Measurements from ENCODE around the gene HACD3. TPM values are rescaled to one million over a fixed set of nuclear protein-coding genes. Genes with fewer than 3 reads are reported as not detected.
"Not testable (repeated sequence)": the region's sequence is repeated elsewhere in the genome, so short reads cannot be mapped to it uniquely, and the experiment has no call there.

HACD3 gene
- total RNA-seq, 1 donor from 2014 or later = 156 TPM

DNA sequence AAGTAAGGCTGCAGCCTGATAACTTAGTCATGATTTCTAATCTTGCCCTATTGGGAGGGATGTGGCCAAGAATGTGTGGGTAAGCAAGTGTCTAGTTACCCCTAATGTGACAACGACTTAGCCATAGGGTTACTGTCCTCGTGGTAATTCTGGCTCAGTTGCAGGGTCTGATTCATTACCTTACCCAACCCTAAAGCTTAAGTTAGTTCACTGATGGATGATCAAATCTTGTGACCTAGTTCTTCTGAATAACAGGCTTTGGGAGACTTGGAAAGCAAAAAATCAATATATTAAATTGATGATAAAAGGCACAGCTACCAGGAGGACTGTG lies 82.3 kb downstream of the HACD3 start:
- Mint-ChIP-seq H3K27me3 (no peaks in the 10 kb centered on the region), H3K4me3 (ENCODE audit: low read depth) (peak overlapping the region; percentile 93), H3K4me1 (ENCODE audit: low read depth) (peaks cover 36% of the 10 kb centered on the region), H3K36me3 (ENCODE audit: insufficient read depth) (peaks cover 3% of the 10 kb centered on the region), H3K27ac (peak overlapping the region; percentile 99), H3K9me3 (ENCODE audit: low read depth) (no peaks in the 10 kb centered on the region)
- TF ChIP-seq, protein P1, sequence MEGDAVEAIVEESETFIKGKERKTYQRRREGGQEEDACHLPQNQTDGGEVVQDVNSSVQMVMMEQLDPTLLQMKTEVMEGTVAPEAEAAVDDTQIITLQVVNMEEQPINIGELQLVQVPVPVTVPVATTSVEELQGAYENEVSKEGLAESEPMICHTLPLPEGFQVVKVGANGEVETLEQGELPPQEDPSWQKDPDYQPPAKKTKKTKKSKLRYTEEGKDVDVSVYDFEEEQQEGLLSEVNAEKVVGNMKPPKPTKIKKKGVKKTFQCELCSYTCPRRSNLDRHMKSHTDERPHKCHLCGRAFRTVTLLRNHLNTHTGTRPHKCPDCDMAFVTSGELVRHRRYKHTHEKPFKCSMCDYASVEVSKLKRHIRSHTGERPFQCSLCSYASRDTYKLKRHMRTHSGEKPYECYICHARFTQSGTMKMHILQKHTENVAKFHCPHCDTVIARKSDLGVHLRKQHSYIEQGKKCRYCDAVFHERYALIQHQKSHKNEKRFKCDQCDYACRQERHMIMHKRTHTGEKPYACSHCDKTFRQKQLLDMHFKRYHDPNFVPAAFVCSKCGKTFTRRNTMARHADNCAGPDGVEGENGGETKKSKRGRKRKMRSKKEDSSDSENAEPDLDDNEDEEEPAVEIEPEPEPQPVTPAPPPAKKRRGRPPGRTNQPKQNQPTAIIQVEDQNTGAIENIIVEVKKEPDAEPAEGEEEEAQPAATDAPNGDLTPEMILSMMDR (IDR thresholded peaks at IDR 0.05; ENCODE audit: unreplicated experiment) = no peak
- DNase-seq (ENCODE audit: low spot score, unreplicated experiment) = no peak

DNA sequence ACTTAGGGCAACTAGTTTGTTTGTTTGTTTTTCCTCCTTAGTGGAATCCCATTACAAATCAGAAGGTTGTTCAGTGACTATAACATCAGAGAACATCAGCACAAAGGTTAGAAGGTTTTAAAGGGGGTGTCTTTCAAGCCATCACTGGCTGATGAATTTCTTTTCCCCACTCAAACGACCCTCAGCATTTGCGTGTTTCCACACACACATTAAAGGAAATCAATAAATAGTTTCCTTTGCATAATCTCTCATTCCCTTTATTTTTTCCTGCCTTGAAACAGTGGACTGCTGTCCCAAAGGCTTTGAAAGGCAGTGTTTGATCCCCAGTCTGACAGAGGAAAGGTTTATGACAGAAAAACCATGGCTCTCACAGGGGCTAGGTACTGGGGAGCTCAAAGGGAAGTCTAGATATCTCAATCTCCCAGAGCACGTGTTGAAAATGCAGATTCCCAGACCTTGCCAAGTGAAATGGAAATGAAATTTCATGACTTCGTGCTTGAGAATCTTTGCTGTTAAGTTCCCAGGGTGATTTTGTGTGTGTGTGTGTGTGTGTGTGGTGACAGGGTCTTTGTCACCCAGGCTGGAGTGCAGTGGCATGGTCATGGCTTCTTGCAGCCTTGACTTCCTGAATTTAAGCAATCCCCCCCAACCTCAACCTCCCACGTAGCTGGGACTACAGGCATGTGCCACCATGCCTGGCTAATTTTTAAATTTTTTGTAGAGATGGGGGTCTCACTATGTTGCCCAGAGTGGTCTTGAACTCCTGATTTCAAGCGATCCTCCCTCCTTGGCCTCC lies 82.9 kb downstream of the HACD3 start:
- Mint-ChIP-seq H3K4me3 (ENCODE audit: low read depth) (peak overlapping the region; percentile 12), H3K27ac (peak overlapping the region; percentile 99), H3K4me1 (ENCODE audit: low read depth) (peaks cover 36% of the 10 kb centered on the region), H3K27me3 (no peaks in the 10 kb centered on the region), H3K9me3 (ENCODE audit: low read depth) (no peaks in the 10 kb centered on the region), H3K36me3 (ENCODE audit: insufficient read depth) (peaks cover 3% of the 10 kb centered on the region)
- DNase-seq (ENCODE audit: low spot score, unreplicated experiment) = no peak
- TF ChIP-seq, protein P1 (IDR thresholded peaks at IDR 0.05; ENCODE audit: unreplicated experiment) = no peak

DNA sequence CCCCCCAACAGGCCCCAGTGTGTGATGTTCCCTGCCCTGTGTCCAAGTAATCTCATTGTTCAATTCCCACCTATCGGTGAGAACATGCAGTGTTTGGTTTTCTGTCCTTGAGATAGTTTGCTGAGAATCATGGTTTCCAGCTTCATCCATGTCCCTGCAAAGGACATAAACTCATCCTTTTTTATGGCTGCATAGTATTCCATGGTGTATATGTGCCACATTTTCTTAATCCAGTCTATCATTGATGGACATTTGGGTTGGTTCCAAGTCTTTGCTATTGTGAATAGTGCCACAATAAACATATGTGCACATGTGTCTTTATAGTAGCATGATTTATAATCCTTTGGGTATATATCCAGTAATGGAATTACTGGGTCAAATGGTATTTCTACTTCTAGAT lies 85.6 kb downstream of the HACD3 start:
- DNase-seq (ENCODE audit: low spot score, unreplicated experiment); H3K27ac Mint-ChIP-seq; H3K9me3 Mint-ChIP-seq (ENCODE audit: low read depth); H3K36me3 Mint-ChIP-seq (ENCODE audit: insufficient read depth); H3K4me3 Mint-ChIP-seq (ENCODE audit: low read depth); H3K27me3 Mint-ChIP-seq: not testable (repeated sequence)
- peaks cover 30% of the 10 kb centered on the region for H3K4me1 Mint-ChIP-seq (ENCODE audit: low read depth)

DNA sequence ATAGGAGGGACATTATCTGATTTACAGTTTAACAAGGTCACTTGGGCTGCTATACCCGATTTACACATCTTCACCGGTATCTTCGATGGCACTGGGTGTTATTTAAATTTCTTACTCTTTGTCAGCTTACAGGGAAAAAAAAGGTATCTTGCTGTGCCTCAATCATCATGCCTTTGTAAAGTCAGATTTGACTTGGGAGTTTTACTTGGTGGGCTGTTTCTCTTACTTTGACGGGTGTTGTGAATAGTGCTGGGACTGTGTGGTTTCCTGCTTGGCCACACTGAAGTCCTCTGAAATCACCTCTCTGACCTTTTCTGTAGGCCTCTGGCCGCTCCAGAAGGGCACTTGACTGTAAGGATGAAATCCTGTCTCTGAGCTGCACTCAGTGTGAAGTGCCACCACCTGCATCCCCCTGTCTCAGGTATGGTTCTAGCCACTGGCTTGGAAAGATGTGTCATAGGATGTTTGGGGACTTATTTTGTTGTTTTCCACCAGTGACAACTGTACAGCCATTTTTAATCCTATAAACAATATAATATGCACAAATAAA lies 88.4 kb downstream of the HACD3 start:
- H3K9me3 Mint-ChIP-seq (ENCODE audit: low read depth) = no peaks in the 10 kb centered on the region
- TF ChIP-seq, protein P1 (IDR thresholded peaks at IDR 0.05; ENCODE audit: unreplicated experiment) = no peak
- DNase-seq (ENCODE audit: low spot score, unreplicated experiment) = no peak
- no peak overlapping the region for H3K4me3 Mint-ChIP-seq (ENCODE audit: low read depth)
- peaks cover 7% of the 10 kb centered on the region for H3K4me1 Mint-ChIP-seq (ENCODE audit: low read depth)
- peaks cover 3% of the 10 kb centered on the region for H3K36me3 Mint-ChIP-seq (ENCODE audit: insufficient read depth)
- H3K27ac Mint-ChIP-seq = no peak overlapping the region
- H3K27me3 Mint-ChIP-seq = no peaks in the 10 kb centered on the region

DNA sequence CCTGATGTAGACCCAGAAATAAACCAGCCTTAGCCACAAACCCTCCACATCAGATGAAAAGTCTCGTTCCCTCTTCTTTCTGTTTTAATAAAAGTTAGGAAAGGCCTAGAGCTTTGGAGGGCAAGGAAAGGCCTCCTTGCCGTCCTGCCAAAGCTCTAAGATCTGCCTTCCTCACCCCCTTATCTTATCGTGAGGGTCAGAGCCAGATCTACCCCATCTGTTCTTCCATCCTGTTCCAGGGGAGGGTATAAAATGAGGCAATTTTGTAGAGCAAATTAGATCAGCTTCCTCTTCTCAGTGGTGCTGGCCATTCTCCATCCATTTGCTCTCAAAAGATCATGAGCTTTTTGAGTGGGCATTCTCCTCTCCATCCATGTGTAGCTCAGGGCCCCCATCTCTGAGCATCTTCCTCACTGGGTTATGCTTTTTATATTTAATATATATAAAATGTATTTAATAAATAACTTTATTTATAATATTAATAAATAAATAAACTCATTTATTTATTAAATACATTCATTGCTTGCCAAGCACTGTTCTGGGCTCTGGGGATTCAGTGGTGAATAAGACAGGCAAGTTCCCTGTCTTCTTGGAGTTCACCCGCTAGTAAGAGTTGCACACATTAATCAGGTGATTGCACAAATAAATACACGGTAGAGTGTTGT lies 89.5 kb downstream of the HACD3 start:
- peaks cover 3% of the 10 kb centered on the region for H3K4me1 Mint-ChIP-seq (ENCODE audit: low read depth)
- H3K27me3 Mint-ChIP-seq = no peaks in the 10 kb centered on the region
- H3K36me3 Mint-ChIP-seq (ENCODE audit: insufficient read depth) = peaks cover 7% of the 10 kb centered on the region
- H3K4me3 Mint-ChIP-seq (ENCODE audit: low read depth) = no peak overlapping the region
- no peaks in the 10 kb centered on the region for H3K9me3 Mint-ChIP-seq (ENCODE audit: low read depth)
- DNase-seq (ENCODE audit: low spot score, unreplicated experiment) = no peak
- TF ChIP-seq, protein P1 (IDR thresholded peaks at IDR 0.05; ENCODE audit: unreplicated experiment) = no peak
- no peak overlapping the region for H3K27ac Mint-ChIP-seq
